Measurements from ENCODE around the gene AKT2.
A peak's percentile ranks its signal among the peaks of the same experiment; 100 is the strongest.
"Not testable (repeated sequence)": the region's sequence is repeated elsewhere in the genome, so short reads cannot be mapped to it uniquely, and the experiment has no call there.

The AKT2 gene

DNA sequence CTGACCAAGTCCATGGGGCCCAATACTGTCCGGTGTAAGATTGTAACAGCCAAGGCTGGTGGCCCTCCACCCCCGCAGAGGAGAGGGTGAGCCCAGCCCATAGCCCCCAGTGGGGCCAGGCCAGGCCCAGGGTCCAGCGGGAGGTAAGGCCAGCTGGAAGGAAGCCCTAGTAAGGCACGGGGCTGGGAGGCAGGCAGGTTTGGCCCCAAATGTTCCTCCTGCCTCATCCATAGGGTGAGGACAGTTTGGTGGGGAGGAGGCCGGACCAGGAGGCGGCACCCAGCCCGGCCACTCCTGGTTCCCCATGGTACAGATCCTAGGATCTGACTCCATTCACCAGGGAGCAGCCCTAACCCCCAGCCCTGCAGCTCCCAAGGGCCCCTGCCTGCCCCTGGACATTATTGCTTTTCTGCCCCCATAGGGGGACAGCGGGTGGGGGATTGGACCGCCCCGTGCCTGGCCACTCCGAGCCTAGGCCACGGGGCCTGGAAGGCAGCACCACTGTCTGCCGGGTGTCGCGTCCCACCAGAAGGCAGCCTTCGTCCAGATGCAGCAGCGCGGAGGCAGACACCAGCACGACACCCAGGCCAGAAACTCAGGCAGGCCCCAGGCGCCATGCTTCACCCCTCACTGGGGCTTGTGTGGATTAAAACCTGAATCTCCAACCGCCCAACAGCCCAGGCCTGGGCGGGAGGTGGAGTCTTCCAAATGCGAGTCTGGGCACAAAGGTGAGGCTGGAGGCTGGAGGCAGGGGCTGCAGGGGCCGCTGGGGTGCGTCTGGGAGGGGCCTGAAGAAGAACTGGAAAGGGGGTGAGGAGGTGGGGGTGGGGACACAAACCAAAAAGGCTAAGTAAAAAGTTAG is 52.0 kb downstream of the AKT2 start:
- DNase-seq = no peak

DNA sequence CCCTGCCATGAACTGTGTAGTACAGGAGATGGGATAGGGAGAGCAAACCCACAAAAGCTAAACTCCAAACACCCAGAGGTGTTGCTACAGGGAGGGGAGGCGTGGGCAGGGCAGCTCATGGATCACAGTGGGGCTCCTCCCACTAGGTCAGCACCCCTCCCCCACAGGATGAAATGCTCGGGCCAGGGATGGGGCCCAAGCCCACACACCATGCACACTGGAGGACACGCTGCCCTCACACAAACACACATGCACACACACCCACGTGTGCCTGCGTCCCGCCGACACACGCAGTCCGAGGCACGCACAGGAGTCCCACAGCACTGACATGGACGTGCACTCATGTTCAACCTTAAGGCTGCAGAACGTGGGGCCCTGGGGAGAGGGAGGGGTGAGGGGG is 52.7 kb downstream of the AKT2 start:
- DNase-seq = no peak

DNA sequence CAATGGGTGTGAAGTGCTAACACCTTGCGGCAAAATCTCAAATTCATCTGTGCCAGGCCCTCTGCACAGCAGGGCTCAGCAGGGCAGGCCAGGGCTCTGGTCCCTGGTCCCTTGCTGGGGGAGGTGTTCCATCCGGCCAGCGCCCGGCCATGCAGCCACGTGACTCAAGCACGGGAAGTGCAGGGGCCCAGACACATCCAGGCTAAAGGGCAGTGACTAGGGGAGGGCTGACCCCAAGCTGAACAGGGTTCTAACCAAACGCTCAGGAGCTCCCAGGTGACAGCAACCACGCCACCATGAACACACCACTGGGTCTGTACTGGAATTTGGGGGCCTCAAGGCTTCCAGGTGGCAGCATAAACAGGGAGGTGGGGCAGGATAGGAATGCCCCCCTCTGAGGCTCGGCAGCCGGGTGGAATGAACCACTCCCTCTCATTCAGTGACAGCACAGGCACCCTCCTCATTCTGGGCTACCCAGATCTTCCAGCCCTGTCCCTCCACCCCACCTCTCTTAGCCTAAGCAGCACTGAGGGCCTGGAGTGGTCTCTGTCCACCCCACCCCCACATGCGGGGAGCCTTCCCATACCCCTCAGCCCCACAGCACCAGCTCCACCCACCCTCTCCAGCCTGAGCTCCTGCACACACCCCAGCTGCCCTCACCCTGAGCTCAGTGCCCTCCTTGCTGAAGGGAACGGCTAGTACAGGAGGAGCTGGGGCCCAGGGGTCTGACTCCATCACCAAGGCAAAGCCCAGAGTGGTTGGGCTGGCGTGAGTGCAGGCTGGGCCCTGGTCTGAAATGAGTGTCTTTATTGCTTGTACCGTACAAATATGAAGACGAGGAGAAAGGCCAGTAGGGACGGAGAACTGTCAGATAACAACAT is 53.4 kb downstream of the AKT2 start:
- no peak for DNase-seq

DNA sequence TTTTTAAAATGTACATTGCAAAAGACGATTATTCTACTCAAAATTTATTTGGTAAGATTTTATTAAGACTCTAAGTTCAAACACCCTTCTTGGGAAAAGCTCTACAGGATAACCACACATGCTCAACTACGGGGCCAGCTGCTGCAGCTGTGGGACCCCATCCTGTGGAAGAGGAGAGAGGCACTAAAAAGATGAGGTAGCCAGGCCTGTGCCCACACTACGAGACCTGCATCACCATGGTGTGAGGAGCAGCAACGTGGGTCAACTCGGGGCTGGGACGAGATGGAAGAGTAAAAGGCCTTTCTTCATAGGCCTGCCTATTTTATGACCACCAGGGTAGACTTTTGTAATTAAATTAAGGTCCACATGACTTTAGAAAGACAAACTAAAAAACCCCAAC is 54.1 kb downstream of the AKT2 start:
- DNase-seq = no peak

DNA sequence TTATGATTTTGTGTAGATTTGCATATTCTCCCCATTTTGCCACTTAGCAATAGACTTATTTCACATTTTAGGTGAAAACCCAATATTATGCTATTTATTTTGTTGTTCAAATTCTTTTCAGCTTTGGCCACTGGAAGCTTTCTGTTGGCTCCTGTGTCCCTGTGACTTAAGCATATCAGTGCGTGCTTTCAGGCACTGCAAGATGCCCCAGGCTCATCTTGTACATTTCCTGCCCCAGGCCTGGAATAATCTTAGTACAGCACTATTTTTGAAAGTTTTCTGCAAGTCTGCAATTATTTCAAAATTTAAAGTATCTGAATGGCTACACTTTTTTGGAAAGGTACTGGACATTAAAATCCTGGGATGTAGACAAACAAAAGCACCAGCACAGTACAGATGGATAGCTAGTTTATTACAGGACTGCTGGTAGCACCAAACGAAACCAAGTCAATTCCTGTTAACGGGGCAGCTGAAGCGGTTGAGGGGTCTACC is 55.2 kb downstream of the AKT2 start:
- no peak for DNase-seq

DNA sequence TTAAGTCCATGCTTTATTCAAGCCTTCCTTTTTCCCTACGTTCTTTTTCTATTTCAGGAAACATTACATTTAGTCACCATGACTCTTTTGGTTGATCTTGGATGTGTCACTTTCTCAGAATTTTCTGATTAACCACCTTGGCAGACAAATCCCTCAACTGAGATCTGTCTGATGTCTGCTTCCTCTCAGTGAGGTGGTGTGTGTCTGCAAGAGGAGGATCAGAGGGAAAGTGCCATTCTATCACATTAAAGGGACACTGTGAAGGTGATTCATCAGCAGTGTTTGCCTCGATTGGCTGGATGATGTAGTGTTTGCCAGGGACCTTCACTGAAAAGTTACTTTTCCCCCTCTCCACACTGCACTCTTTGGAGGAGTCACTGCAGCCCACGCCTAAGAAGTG is 55.7 kb downstream of the AKT2 start:
- no peak for DNase-seq

DNA sequence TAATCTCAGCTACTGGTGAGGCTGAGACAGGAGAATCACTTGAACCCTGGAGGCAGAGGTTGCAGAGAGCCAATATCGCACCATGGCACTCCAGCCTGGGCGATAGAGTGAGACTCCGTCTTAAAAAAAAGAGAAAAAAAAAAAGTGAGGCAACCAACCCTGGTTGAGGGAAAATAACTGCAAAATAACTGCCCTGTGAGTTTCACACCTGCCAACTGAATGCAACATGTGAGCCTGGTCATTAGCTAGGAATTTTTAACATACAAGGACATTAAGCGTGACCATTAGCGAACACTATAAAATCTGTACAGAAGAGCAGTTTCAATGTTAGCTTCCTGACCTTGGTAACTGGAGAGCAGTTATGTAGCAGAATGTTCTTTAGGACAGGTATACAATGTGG is 56.3 kb downstream of the AKT2 start:
- DNase-seq = no peak

DNA sequence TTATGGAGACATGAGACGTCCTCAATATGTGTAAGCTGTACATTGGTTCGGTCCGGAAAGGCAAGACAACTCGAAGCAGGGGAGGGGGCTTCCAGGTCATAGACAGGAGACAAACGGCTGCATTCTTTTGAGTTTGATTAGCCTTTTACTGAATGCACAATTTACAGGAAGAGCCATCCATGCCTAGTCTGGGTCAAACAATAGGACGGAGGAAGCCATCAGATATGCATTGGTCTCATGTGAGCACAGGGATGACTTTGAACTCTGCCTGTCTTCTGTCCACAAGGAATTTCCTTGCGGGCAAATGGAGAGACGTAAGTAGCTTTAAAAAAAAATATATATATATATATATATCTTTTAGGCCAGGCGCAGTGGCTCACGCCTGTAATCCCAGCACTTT is 56.8 kb downstream of the AKT2 start:
- no peak for DNase-seq

DNA sequence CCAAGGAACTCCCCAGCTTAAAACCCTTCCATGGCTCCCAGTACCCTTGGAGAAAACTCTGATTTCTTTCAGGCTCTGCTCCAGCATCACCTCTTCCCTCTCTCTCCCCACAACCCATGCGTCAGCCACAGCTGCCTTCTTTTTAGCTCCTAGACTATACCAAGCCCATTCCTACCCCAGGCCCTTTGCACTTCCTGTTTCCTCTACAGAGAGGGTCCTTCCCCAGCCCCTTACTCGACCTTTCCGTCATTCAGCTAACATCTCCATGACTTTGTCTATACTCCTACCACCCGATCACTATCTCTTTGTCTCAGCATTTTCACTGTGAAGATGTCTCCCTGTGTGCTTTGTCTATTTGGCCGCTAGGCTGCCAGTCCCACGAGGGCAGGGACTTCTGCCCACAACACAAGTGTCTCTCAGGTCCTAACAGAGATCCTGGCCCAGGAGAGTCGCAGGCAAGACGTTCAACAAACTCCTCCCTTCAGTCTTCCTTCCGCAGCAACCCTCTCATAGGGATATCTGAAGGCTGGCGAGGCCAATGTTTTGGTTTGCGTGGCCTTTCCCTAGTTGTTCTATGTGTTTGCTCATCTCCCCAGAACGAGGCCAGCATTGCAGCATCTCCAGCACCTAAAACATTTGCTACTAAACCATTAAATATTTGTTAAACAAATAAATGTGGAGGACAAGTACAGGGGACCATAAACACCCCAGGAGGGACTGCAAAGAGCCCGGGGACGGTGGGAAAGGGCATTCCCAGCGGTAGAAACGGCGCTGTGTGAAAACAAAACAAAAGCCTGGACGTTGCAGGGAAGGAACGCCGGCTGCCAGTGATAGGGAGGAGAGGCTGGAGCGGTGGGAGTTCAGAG is 59.5 kb downstream of the AKT2 start:
- DNase-seq = no peak

DNA sequence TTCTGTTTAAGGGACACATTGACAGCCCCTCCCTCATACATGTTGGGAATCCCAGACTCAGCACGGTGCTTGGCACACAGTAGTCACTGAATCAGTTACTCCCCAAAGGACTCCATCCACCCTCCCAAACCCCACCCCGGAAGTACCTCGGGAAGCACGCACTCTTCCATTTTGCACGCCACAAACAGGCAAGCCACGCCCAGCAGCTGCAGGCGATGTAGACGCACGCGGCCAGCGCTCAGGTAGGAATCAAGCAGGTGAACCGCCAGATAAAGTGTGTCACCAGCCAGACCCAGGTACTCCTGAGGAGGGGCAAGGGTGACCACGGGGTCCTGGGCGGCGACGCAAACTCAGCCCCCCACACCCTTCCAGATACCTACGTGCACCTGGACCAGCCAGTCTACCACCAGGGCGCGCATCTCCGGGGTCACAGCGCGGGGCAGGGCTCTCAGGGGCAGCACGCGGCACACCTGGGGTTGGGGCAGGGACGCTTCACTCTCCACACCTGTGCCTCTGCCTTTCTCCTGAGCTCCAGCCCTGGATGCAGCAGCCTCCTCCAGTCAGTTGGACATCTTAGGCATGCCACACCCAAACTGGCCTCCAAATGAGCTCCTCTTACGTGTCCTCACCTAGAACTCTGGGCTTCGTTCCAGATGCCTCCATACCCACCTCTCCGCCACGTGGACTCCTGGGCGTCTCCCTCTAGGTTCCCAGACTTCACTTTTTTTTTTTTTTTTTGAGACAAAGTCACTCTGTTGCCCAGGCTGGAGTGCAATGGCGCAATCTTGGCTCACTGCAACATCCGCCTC is 60.6 kb downstream of the AKT2 start:
- no peak for DNase-seq

DNA sequence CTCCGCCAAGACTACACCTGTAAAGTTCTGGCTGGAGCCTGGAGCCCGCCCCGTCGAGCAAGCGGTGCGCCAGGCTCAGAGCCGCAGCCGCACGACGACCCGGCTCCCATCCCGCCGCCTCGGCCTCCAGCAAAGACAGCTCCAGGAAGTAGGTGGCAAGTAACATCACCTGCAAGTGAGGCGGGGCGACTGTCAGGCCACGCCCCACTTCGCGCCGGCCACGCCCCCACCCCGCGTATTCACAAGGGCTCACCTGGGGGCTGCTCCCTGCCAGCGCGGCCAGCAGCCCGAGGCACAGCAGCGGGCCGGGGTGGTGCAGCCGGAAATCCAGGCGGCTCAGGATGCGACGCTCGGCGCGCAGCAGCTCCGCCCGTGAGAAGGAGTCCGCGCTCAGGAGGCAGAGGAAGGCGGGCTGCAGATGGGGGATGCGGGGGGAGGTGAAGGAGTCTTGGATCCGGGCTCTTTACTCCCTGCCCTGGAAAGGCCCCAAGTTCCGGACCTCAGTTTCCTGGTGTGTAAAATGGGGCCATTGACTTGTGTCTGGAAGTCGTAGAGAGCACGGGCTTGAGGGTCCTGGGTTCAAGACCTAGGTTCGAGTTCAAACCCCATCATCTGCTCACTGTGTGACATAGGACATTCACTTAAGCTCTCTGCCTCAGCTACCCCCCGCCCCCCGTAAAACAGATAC is 61.9 kb downstream of the AKT2 start:
- no peak for DNase-seq

DNA sequence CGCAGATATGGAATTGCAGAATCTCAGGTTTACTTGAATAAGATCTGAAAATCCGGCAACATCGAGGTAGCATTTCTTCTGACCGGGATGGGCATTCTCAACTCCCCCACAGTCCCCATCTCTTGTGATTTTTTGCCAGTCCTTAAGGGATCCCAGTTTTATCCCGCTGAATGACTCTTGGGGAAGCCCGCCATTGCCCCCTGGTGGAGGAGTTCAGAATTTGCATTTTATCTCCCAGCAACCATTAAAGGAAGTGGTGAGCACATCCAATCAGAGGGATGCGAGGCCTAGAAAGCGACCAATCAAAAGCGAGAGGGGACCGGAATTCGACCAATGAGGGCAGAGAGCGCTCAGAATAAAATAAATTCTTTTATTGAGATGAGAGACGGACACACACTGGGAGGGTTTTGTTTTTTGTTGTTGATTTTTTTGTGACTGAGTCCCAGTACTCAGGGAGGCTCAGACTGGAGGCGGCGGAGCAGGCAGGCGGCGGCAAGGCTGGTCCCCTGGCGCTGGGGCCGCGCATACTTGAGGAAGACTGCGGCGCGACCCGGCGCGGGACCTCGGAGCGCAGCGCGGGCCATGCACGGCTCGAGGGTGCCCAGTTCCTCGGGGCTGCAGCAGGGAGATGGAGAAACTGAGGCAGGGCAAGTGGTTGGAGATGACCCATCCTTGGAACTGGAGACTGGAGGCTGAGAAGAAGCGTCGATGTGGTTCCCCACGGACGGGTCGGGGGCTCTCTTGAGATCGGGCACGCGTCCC is 63.1 kb downstream of the AKT2 start:
- DNase-seq = peak; percentile 86

DNA sequence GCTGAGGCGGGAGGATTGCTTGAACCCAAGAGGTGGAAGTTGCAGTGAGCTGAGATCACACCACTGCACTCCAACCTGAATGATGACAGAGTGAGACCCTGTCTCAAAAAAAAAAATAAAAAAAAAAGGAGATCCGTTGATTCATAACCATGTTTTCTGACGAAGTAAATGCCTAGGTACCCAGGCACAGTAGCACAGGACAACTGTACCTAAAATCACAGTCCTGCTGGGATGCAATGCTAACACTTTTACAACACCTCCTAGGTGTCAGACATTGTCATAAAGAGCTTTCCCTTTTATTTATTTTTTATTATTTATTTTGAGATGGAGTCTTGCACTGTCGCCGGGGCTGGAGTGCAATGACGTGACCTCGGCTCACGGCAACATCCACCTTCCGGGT is 64.5 kb downstream of the AKT2 start:
- DNase-seq = no peak

DNA sequence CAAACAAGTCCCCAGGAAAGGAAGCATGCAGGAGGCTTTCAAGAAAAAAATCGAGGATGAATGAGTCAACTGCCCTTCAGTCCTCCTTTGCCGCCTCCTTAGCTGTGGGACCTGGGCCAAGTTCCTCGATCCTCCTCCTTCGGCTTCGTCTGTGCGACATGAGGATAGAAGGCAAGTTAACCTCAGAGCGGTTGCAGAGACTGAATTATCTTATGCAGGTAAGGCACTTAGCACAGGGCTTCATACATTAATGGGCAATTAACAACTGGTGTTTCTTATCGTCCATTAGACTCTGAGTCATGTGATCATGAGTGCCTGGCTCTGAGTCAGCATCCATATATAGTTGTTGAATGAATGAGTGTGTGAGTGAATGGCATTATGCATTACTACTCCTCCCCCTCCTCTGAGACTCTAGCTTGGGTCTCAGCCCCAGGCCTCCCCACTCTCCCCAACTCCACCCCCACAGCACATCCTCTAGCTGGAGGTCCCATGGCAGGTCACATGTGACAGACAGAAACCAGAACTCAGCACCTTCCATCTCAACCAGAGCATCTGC is 65.3 kb downstream of the AKT2 start:
- peak; percentile 1 for DNase-seq

DNA sequence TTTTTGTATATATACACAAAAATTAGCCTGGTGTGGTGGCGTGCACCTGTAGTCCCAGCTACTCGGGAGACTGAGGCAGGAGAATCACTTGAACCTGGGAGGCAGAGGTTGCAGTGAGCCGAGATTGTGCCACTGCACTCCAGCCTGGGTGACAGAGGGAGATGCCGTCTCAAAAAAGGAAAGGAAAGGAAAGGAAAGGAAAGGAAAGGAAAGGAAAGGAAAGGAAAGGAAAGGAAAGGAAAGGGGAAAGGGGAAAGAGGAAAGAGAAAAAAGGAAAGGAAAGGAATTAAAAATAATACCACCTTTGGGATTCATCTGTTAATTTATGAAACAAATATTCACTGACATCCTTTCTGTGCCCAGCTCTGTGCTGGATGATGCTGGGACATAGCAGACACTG is 66.1 kb downstream of the AKT2 start:
- not testable (repeated sequence) for DNase-seq

DNA sequence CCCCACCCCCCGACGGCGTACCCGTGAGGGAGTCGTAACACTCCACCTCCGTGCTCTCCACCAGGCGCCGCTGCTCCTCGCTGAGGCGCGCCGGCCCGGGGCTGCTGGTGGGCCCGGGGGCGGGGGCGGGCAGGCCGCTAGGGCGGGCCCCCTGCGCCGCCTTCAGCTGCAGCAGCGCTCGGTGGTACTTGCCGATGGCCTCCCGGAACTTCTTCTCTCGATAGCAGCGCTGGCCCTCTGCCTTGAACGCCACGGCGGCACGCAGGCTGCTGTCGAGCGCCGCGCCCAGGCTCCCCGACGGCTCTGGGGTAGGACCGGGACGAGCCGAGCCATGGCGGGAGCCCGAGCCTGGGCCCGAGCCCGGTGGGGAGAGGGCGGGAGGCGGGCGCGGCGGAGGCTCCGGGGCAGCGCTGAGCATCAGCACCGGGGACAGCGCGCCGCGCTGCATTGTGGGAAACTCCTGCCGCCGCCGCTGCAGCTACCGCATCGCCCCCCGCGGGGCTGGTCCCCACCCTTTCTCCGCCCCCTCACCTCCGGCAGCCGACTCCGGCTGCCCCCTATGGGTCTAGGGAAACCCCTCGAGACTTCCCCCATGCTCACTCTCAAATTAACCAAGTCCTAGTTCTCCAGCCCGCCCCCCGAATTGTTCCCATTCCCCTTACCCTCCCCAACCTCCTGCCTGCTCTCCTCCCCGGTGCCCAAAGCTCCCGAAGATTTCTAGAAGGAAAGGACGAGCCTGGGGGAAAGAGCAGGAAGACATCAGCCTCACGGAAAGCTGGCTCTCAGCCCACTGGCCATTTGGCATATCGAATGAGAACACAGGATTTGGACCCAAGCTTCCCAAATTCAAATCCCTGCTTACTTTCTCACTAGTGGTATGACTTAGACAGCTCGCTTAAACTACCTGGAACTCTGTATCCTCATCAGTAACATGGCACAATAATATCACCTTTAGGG is 66.9 kb downstream of the AKT2 start, which contains the start of gene TTC9B:
Gene TTC9B (minus strand): TSS at position 451 of the 957 bp plus-strand sequence. CDS start 3 bp downstream, at position 448.
- DNase-seq = no peak

DNA sequence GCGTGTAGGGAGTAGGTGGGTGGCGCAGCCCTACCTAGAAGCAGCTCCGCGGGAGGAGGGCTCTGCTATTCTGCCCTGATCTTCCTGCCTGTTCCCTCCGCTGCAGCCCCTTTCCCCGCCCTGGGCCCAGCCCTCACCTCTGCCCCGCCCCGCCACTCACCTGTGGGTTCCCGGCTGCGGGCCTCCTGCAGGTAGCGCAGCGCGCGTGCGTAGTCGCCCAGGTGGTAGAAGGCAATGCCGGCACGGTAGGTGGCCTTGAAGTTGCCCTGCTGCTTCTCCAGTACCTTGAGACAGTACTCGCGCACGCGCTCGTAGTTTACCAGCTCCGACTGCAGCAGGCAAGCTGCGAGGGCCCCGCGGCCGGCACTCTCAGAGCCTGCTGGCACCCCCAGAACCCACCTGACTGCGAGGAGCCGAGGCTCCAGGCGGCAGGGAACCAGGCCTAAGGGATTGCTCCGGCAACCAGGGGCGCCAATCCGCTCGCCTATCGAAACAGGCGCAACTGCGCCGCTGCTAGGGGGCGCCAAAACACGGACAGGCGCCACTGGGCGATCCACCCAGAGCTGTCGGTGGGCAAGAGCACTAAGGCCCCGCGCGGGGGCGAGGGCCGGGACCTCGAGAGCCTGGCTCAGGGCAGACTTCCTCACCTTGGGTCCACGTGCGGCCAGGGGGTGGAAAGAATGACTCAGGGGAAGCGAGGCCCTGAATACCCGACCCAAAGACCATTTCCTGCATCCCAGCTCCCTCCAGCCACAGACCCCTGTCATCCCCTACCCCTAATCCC is 67.9 kb downstream of the AKT2 start:
- no peak for DNase-seq

DNA sequence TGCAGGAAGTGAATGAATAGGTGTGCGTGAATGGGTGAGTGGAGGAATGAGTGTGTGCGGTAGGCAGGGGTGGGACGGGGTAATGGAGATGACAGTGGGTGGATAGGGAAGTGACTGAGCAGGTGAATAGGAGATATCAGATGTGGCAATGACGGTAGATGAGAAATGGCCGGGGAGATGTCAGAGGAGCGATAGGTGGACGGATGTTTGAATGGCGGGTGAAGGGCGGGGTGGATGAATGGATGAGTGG is 68.4 kb downstream of the AKT2 start:
- DNase-seq = no peak
